Neural crest cell (in vitro differentiated cells): ENCODE measurements around the gene CAD. TPM values are rescaled to one million over a fixed set of nuclear protein-coding genes. Genes with fewer than 3 reads are reported as not detected.
"Not testable (repeated sequence)": the region's sequence is repeated elsewhere in the genome, so short reads cannot be mapped to it uniquely, and the experiment has no call there.

Experiments
- DNase-seq: peaks from one replicate; pipeline ENCODE4 v3.0.0; 2021; ENCODE audit warnings: low read depth, mixed read lengths, low spot score
- H3K27ac Mint-ChIP-seq: one replicate; pipeline ENCODE4 v1.8.0; 2021; ENCODE audit warnings: mild to moderate bottlenecking, mixed read lengths; ENCODE audit not compliant: unreplicated experiment
- H3K27me3 Mint-ChIP-seq: 2 replicates; pipeline ENCODE4 v1.8.0; 2021; ENCODE audit warnings: low read depth, mild to moderate bottlenecking, mixed read lengths
- H3K36me3 Mint-ChIP-seq: 2 replicates; pipeline ENCODE4 v1.8.0; 2021; ENCODE audit warnings: low read depth, mild to moderate bottlenecking, mixed read lengths
- H3K4me1 Mint-ChIP-seq: 2 replicates; pipeline ENCODE4 v1.8.0; 2021; ENCODE audit warnings: mixed read lengths
- H3K4me3 Mint-ChIP-seq: one replicate; pipeline ENCODE4 v1.8.0; 2021; ENCODE audit warnings: mild to moderate bottlenecking, mixed read lengths
- H3K9me3 Mint-ChIP-seq: 2 replicates; pipeline ENCODE4 v1.8.0; 2021; ENCODE audit warnings: mixed read lengths
- total RNA-seq: library from RNA; stranded (reverse); gene quantifications from 2 replicates; pipeline ENCODE4 v1.2.1, GENCODE V29; 2021
- TF ChIP-seq, protein P1 (sequence below): fragments of 200-600 bp; sonication (generic); conservative IDR thresholded peaks from 2 replicates; pipeline ENCODE4 v1.5.0; 2021; ENCODE audit warnings: antibody characterized with exemption, mild to moderate bottlenecking

CAD gene
- total RNA-seq, 1 donor from 2014 or later, result 117 TPM

DNA sequence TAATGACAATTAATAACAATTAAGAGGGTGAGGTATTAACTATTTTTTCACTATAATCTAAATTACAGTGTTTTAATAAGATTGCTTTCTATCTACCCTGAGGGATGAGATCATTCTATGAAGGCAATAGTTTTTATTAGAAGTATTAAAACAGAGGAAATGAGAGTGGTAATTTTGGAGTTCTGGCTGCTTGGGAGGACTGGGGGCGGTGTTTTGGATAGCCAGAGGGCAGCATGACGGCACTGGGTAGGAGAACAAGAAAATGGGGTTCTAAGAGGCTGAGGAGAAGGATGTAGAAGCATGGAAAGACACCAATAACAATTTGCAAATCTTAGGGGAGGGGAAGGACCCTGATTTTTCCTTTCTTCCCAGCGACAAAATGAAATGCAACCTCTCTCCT lies 53.0 kb downstream of the CAD start:
- TF ChIP-seq, protein P1, sequence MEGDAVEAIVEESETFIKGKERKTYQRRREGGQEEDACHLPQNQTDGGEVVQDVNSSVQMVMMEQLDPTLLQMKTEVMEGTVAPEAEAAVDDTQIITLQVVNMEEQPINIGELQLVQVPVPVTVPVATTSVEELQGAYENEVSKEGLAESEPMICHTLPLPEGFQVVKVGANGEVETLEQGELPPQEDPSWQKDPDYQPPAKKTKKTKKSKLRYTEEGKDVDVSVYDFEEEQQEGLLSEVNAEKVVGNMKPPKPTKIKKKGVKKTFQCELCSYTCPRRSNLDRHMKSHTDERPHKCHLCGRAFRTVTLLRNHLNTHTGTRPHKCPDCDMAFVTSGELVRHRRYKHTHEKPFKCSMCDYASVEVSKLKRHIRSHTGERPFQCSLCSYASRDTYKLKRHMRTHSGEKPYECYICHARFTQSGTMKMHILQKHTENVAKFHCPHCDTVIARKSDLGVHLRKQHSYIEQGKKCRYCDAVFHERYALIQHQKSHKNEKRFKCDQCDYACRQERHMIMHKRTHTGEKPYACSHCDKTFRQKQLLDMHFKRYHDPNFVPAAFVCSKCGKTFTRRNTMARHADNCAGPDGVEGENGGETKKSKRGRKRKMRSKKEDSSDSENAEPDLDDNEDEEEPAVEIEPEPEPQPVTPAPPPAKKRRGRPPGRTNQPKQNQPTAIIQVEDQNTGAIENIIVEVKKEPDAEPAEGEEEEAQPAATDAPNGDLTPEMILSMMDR, result no peak
- Mint-ChIP-seq H3K4me1 (peaks cover 4% of the 10 kb centered on the region), H3K9me3 (no peaks in the 10 kb centered on the region), H3K36me3 (no peaks in the 10 kb centered on the region), H3K27ac (peak overlapping the region; percentile 35), H3K27me3 (peaks cover 34% of the 10 kb centered on the region), H3K4me3 (no peak overlapping the region)
- DNase-seq, result no peak

DNA sequence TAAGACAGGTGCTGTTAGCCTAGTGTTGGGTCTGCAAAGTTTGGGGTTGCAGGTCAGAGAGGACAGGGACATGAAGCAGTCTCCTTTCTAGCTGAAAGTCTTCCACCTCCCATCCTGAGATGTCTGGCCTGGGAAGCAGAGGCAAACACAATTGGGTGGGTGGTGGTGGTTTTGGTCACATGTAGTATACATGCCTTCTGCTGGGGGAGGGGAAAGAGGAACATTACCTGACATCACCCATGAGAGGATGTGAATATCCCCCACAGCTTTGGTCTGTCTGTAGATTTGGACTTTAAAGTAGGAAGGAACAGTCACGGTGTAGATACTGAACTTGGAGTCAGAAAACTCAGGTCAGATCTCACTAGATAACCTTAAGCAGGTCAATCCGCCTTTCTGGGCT lies 53.5 kb downstream of the CAD start:
- Mint-ChIP-seq H3K4me3 (no peak overlapping the region), H3K27ac (no peak overlapping the region), H3K36me3 (no peaks in the 10 kb centered on the region), H3K9me3 (no peaks in the 10 kb centered on the region), H3K4me1 (no peaks in the 10 kb centered on the region), H3K27me3 (peaks cover 34% of the 10 kb centered on the region)
- DNase-seq, result no peak
- TF ChIP-seq, protein P1, result no peak

DNA sequence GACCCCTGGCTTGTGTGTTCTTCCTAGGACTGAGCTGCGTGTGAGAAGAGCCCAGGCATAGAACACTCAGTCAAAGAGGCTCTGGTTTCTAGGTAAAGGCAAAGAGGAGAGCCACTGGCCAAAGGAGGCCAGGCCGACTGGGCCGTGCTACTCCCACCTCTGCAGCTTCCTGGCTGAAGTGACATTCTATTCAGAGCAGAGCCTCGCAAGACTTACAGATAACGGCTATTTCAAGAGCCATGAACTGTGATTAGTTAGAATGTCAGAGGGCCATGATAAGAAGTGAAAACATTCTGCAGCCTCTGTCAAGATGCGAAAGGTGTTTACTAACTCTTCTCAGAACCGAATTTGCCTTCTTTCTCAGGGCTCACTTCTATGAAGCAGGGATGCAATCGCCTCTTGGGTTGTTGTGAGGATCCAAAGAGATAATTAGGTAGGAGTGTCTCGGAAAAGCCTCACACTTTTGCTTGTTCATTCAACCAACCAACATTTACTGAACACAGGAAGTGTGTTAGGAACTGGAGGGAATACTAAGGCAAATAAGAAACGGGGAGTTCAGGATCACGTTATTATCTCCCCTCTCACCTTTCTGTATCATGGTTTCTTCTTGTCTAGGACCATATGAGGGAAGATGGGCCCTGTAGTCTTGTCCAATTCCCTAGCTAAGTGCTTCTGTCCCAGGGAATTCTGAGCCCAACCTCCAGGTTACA lies 54.6 kb downstream of the CAD start:
- H3K27me3 Mint-ChIP-seq, result peaks cover 40% of the 10 kb centered on the region
- TF ChIP-seq, protein P1, result no peak
- no peak overlapping the region for H3K4me3 Mint-ChIP-seq
- DNase-seq, result no peak
- no peaks in the 10 kb centered on the region for H3K36me3 Mint-ChIP-seq
- no peak overlapping the region for H3K27ac Mint-ChIP-seq
- H3K9me3 Mint-ChIP-seq, result no peaks in the 10 kb centered on the region
- H3K4me1 Mint-ChIP-seq, result no peaks in the 10 kb centered on the region

DNA sequence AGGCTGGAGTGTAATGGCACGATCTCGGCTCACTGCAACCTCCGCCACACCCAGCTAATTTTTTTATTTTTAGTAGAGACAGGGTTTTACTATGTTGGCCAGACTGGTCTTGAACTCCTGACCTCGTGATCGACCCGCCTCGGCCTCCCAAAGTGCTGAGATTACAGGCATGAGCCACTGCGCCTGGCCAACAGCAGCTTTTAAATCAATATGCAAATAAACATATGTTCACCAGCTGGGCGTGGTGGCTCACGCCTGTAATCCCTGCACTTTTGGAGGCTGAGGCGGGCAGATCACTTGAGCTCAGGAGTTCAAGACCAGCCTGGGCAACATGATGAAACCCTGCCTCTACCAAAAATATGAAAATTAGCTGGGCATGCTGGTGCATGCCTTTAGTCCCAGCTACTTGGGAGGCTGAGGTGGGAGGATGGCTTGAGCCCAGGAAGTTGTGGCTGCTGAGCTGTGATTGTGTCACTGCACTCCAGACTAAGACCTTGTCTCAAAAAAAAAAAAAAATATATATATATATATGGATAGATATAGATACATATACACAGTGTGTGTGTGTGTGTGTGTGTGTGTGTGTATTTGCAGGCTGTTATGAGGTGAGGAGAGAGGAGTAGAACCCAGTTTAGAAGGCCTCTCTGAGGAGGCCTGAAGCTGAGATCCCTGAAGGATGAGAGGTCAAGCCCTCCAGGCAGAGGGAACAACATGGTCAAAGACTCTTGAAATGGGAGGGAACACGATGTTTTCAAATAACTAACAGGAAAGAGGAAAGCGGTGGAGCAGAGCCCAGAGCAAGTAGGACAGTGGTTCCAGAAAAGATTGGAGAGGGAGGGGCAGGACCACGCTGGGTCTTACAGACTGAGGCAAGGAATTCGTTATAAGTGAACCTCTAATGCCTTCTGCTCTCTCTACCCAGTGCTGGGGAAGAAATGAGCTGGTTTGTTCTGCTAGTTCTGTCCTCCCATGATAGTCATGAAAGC lies 55.7 kb downstream of the CAD start:
- H3K4me1 Mint-ChIP-seq, DNase-seq, H3K9me3 Mint-ChIP-seq, H3K36me3 Mint-ChIP-seq, H3K27ac Mint-ChIP-seq, H3K4me3 Mint-ChIP-seq: not testable (repeated sequence)
- peaks cover 47% of the 10 kb centered on the region for H3K27me3 Mint-ChIP-seq

DNA sequence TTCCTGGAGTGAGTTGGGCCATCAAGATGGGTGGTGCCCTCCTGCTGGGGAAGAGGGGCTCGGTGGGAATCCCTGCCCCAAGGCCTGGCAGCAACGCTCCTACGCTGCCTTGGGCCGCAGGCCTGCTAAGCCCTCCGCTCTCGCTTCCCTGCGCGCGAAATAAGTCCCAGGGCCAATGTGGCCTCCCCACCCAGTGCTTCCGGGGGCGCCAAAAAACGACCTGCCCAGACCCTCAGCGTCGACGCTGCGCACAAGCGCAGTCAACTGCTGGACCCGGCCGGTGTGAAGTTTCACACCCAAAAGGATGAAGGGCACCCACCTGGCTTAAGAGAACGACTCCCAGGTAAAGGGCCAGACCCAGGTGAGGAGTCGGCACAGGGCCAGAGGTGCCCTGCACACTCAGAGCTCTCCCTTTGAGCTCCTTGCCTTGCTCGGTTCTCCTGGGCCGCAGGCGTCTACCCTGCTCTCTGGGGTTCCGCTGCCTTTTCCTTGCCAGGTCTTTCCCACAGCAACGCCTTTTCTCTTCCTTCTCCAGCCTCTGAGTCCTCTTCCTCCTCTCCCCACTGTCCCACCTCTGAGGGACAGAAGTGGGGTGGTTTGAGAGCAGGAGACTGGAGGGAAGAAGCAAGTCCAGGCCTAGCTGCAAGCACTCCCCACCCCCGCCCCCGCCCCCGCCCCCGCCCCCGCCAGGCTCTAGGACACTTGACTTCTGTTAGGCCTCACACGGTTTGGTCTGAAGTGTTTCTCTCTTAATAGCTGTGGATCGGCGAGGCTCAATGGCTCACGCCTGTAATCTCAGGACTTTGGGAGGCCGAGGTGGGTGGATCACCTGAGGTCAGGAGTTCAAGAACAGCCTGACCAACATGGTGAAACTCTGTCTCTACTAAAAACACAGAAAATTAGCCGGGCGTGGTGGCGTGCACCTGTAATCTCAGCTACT lies 58.3 kb downstream of the CAD start, which contains the start of gene DNAJC5G:
TSS of gene DNAJC5G (plus strand) at position 223 of the 940 bp plus-strand sequence. CDS start 1,296 bp downstream, outside the sequence.
- Mint-ChIP-seq H3K4me3 (no peak within 1 kb of the TSS), H3K27ac (no peak within 1 kb of the TSS), H3K27me3 (peaks cover 47% of the 10 kb centered on the region), H3K9me3 (no peaks in the 10 kb centered on the region), H3K36me3 (no peaks in the 10 kb centered on the region), H3K4me1 (no peaks in the 10 kb centered on the region)
- TF ChIP-seq, protein P1, result no peak
- DNase-seq, result no peak
